22Rv1 (cell line): ENCODE measurements around the gene CARM1.

Source experiments
- H3K27ac ChIP-seq: fragments of 450-650 bp; 2 replicates; pipeline ENCODE4 v1.5.1; 2017
- CTCF ChIP-seq: fragments of 450-650 bp; IDR thresholded peaks from 2 replicates; pipeline ENCODE4 v1.5.1; 2017; ENCODE audit warnings: mild to moderate bottlenecking
- ZFX ChIP-seq: fragments of 450-650 bp; IDR thresholded peaks from 2 replicates; pipeline ENCODE4 v1.6.1; 2017; ENCODE audit warnings: antibody characterized with exemption, borderline replicate concordance

Gene CARM1

DNA sequence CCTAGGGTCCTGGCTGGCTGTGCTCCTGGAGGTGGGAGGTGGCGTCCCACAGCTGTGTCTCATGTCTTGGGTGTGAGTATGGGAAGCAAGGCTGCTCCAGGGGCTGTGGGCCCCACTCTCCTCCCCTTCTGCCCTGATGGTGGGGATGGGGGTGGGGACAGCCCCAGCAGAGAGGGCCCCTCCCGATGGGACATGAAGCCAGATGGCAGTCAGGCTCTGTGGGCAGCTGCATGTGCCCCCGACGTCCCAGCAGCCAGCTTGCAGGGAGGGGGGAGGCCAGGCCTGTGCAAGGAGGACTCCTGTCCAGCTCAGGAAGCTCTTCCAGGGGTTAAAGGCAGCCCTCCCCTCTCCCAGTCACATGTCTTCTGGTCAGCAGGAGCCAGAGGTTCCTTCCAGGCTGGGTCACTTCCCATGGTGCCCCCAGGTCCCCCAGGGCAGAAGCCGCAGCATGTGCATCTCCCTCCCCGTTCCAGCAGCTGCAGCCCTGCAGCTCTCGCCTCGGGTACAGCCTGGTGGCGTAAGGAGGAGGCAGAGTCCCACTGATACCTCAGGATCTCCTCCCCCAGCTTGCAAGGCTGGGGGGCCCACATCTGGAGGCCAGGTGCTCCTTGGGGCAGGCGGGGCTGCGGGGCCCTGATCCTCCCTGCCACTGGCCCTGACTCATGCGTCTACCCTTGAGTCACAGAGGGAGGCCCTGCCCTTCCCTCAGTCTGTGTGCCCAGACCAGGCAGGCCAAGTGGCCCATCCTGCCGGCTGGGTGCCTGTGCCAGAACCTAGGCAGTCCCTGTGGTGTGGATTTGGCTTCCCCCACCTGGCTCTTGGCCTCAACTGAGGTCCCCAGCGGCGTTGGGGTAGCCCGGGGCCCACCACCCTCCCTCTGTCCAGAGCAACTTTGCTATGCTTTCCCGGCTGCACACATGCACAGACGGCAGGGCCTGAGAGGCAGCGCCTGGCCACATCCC is 44.1 kb downstream of the CARM1 start:
- H3K27ac ChIP-seq = no peak overlapping the region
- TF ChIP-seq CTCF = no peak
- TF ChIP-seq ZFX = no peak

GRCh38 chr19:10916602-10917001 is 45.2 kb downstream of the CARM1 start:
- TF ChIP-seq CTCF (no peak), ZFX (no peak)
- H3K27ac ChIP-seq = no peak overlapping the region

DNA sequence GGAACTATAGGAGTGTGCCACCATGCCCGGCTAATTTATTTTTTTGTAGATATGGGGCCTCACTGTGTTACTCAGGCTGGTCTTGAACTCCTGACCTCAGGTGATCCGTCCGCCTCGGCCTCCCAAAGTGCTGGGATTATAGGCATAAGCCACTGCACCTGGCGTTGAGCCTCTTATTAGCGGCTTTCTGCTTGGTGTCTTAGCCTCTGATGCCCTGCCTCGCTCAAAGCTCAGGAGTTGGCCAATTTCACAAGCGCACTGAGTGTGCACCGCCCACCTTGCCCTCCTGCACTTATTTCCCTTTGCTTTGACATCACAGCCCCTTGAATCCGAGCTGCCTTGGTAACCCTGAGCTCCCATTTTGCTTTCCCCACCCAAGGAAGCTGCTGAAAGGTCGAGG is 47.0 kb downstream of the CARM1 start:
- H3K27ac ChIP-seq = no peak overlapping the region
- TF ChIP-seq ZFX = no peak
- TF ChIP-seq CTCF = no peak

DNA sequence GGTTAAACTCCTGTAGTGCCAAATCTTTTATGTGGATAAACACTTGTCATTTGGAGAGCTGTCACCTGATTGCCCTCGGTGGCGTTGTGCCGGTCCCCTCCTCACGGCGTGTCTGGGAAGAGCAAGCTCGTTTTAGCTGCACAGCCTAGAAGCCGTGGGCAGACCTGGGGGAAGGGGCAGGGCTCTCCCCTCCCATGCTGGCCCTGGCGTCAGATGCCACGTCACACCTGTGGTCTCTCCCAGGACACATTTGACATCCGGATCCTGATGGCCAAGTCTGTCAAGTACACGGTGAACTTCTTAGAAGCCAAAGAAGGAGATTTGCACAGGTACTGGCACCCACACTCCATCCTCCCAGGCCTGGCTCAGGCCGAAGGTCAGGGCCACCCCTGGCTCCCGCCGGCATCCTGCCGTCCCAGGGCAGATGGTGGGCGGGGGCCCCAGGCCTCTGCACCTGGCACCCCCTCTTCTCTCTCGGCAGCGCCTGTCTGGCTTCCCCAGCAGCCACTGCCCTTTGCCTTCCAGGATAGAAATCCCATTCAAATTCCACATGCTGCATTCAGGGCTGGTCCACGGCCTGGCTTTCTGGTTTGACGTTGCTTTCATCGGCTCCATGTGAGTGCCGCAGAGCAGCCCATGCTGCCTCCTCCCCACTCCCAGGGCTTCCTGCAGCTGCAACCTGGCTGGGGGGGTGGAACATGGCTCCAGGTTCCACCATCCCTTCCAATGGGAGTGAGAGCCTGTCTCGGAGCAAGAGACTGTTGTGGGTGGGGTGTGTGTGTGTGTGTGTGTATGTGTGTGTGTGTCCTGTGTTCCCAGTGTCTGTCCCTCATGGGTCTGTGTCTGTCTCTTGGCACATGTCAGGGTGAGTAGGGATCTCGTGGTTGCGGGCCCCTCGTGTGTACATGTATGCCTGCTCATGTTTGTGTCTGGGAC is 48.3 kb downstream of the CARM1 start:
- H3K27ac ChIP-seq = no peak overlapping the region
- no peak for TF ChIP-seq ZFX
- no peak for TF ChIP-seq CTCF

- TF ChIP-seq ZFX (no peak), CTCF (no peak)
- H3K27ac ChIP-seq = no peak overlapping the region
Observed at GRCh38 chr19:10920288-10920655, 48.9 kb downstream of the CARM1 start.

GRCh38 chr19:10920781-10921180 is 49.4 kb downstream of the CARM1 start:
- TF ChIP-seq ZFX (no peak), CTCF (no peak)
- no peak overlapping the region for H3K27ac ChIP-seq
